HG02798 (cell line): Measurements from ENCODE around the gene METTL14.

Source experiments
- ATAC-seq: cut with Tn5 transposase; IDR thresholded peaks from one replicate; pipeline ENCODE4 v1.9.1; 2021; ENCODE audit warnings: mild to moderate bottlenecking; ENCODE audit not compliant: unreplicated experiment, poor library complexity

METTL14 gene

GRCh38 chr4:118756958-118757357 is 71.8 kb downstream of the METTL14 start:
- ATAC-seq: no peak

- ATAC-seq: no peak
Observed at GRCh38 chr4:118757761-118758251, 72.6 kb downstream of the METTL14 start.

- no peak for ATAC-seq
Observed at GRCh38 chr4:118758293-118758692, 73.1 kb downstream of the METTL14 start.

GRCh38 chr4:118759481-118759880 is 74.3 kb downstream of the METTL14 start:
- no peak for ATAC-seq

GRCh38 chr4:118760092-118760491 is 74.9 kb downstream of the METTL14 start:
- ATAC-seq: peak; percentile 54

GRCh38 chr4:118760493-118760892 is 75.3 kb downstream of the METTL14 start:
- ATAC-seq: peak; percentile 99

GRCh38 chr4:118761397-118762016 is 76.3 kb downstream of the METTL14 start:
- ATAC-seq: no peak

- ATAC-seq: no peak
Observed at GRCh38 chr4:118762155-118762554, 77.0 kb downstream of the METTL14 start.

- no peak for ATAC-seq
Observed at GRCh38 chr4:118762730-118763477, 77.7 kb downstream of the METTL14 start.
